Liver (tissue), 9 donors: ENCODE data around the gene GSG1. TPM values are rescaled to one million over a fixed set of nuclear protein-coding genes. Genes with fewer than 3 reads are reported as not detected.

ENCODE experiments used
- DNase-seq: peaks from one replicate; pipeline ENCODE4 v3.0.0-alpha.2; 2017; ENCODE audit warnings: low spot score
- H3K27ac ChIP-seq, 2 donors: one replicate each; pipeline ENCODE4 v1.7.0; 2013; ENCODE audit warnings: inconsistent platforms in 2 of 2, low read length in 2 of 2, control low read depth in 1 of 2, low read depth in 1 of 2, mild to moderate bottlenecking in 1 of 2
- H3K27me3 ChIP-seq, 4 donors: one replicate each; pipeline versions ENCODE4 v1.6.1 to v1.7.0; 2013; ENCODE audit warnings: low read length in 3 of 4, inconsistent platforms in 1 of 4, mild to moderate bottlenecking in 1 of 4, moderate library complexity in 1 of 4; ENCODE audit not compliant: control insufficient read depth in 4 of 4, insufficient read depth in 4 of 4
- H3K36me3 ChIP-seq, 4 donors: one replicate each; pipeline versions ENCODE4 v1.6.1 to v1.7.0; 2013; ENCODE audit warnings: low read length in 3 of 4, mild to moderate bottlenecking in 3 of 4, low read depth in 1 of 4, moderate library complexity in 1 of 4; ENCODE audit not compliant: control insufficient read depth in 4 of 4, insufficient read depth in 3 of 4
- H3K4me1 ChIP-seq, 4 donors: one replicate each; pipeline versions ENCODE4 v1.6.1 to v1.7.0; 2013; ENCODE audit warnings: low read length in 3 of 4, mild to moderate bottlenecking in 3 of 4, moderate library complexity in 1 of 4; ENCODE audit not compliant: control insufficient read depth in 4 of 4, insufficient read depth in 4 of 4
- H3K4me3 ChIP-seq, 3 donors: one replicate each; pipeline versions ENCODE4 v1.6.1 to v1.7.0; 2013; ENCODE audit warnings: low read length in 3 of 3, control low read depth in 1 of 3, low read depth in 1 of 3, mild to moderate bottlenecking in 1 of 3
- H3K9ac ChIP-seq, 2 donors: one replicate each; pipeline ENCODE4 v1.7.0; 2013; ENCODE audit warnings: low read length in 2 of 2, mild to moderate bottlenecking in 2 of 2, moderate library complexity in 2 of 2, control low read depth in 1 of 2, low read depth in 1 of 2
- H3K9me3 ChIP-seq, 4 donors: one replicate each; pipeline versions ENCODE4 v1.6.1 to v1.7.0; 2013; ENCODE audit warnings: low read length in 3 of 4; ENCODE audit not compliant: control insufficient read depth in 4 of 4
- ATF3 ChIP-seq: IDR thresholded peaks from 2 replicates; pipeline ENCODE4 v1.6.1; 2016; ENCODE audit warnings: antibody characterized with exemption
- CTCF ChIP-seq: fragments of 150-350 bp; IDR thresholded peaks from 2 replicates; pipeline ENCODE4 v1.5.1; 2017; ENCODE audit warnings: improper control_type of control experiment, low read depth, low read length; ENCODE audit not compliant: missing input control
- EGR1 ChIP-seq, 2 donors: IDR thresholded peaks; 2 replicates each; pipeline ENCODE4 v1.6.1; 2016 to 2018; ENCODE audit warnings: antibody characterized with exemption in 2 of 2, low read depth in 2 of 2
- FOXA1 ChIP-seq: IDR thresholded peaks from 2 replicates; pipeline ENCODE4 v1.6.1; 2016; ENCODE audit warnings: antibody characterized with exemption
- FOXA2 ChIP-seq: IDR thresholded peaks from 2 replicates; pipeline ENCODE4 v1.6.1; 2016; ENCODE audit warnings: antibody characterized with exemption
- GABPA ChIP-seq, 2 donors: IDR thresholded peaks in 1 of 2; conservative IDR thresholded peaks in 1 of 2; 2 replicates each; pipeline ENCODE4 v1.6.1; 2016; ENCODE audit warnings: antibody characterized with exemption in 2 of 2, mild to moderate bottlenecking in 1 of 2, moderate library complexity in 1 of 2
- HNF4A ChIP-seq, 2 donors: conservative IDR thresholded peaks; 2 replicates each; pipeline ENCODE4 v1.6.1; 2016; ENCODE audit warnings: antibody characterized with exemption in 2 of 2, mild to moderate bottlenecking in 2 of 2
- HNF4G ChIP-seq: IDR thresholded peaks from 2 replicates; pipeline ENCODE4 v1.6.1; 2016; ENCODE audit warnings: antibody characterized with exemption
- JUND ChIP-seq, 2 donors: IDR thresholded peaks; 2 replicates each; pipeline ENCODE4 v1.6.1; 2016; ENCODE audit warnings: antibody characterized with exemption in 2 of 2
- NR2F2 ChIP-seq: IDR thresholded peaks from 2 replicates; pipeline ENCODE4 v1.6.1; 2016; ENCODE audit warnings: antibody characterized with exemption
- RAD21 ChIP-seq, 2 donors: IDR thresholded peaks; 2 replicates each; pipeline ENCODE4 v1.6.1; 2016; ENCODE audit warnings: antibody characterized with exemption in 2 of 2, mild to moderate bottlenecking in 2 of 2
- REST ChIP-seq: IDR thresholded peaks from 2 replicates; pipeline ENCODE4 v1.6.1; 2016; ENCODE audit warnings: antibody characterized with exemption, mild to moderate bottlenecking
- RXRA ChIP-seq, 2 donors: IDR thresholded peaks; 2 replicates each; pipeline ENCODE4 v1.6.1; 2017 to 2018; ENCODE audit warnings: antibody characterized with exemption in 2 of 2, mild to moderate bottlenecking in 1 of 2
- SP1 ChIP-seq: IDR thresholded peaks from 2 replicates; pipeline ENCODE4 v1.6.1; 2018; ENCODE audit warnings: antibody characterized with exemption, mild to moderate bottlenecking
- TAF1 ChIP-seq: conservative IDR thresholded peaks from 2 replicates; pipeline ENCODE4 v1.6.1; 2016; ENCODE audit warnings: antibody characterized with exemption, mild to moderate bottlenecking
- YY1 ChIP-seq: IDR thresholded peaks from 2 replicates; pipeline ENCODE4 v1.6.1; 2016; ENCODE audit warnings: antibody characterized with exemption, mild to moderate bottlenecking
- ZBTB33 ChIP-seq: IDR thresholded peaks from 2 replicates; pipeline ENCODE4 v1.6.1; 2016; ENCODE audit warnings: antibody characterized with exemption
- WGBS: extraction: QIAGEN DNeasy Blood & Tissue Kit; methylation state at CpG from one replicate; pipeline ENCODE4 v1.1.7; 2013; 5-methylcytosine and 5-hydroxymethylcytosine counted together
- polyA plus RNA-seq, 2 donors: library from polyadenylated mRNA; stranded (reverse) in 1 of 2; unstranded in 1 of 2; fragments of 200-250 nt in 1 of 2; fragments of >200 nt in 1 of 2; fragmentation: Nextera tagmentation in 1 of 2; extraction: Ambion mirVana in 1 of 2; gene quantifications; one replicate each; pipeline versions ENCODE4 v1.2.1 to v1.2.3, GENCODE V29; 2013 to 2015
- total RNA-seq, 2 donors: library from RNA; depleted of rRNA; stranded (reverse); fragments of >200 nt; gene quantifications; one replicate each; pipeline ENCODE4 v1.2.3, GENCODE V29; 2014
- TF ChIP-seq, protein P1 (sequence below): IDR thresholded peaks from 2 replicates; pipeline ENCODE4 v1.6.1; 2016; ENCODE audit warnings: antibody characterized with exemption
- donor health status: healthy.
- donor health status: healthy.
- donor health status: healthy.
- donor health status: healthy.
- donor health status: healthy.

The GSG1 gene
- total and polyA plus RNA-seq, 4 donors = not detected

DNA sequence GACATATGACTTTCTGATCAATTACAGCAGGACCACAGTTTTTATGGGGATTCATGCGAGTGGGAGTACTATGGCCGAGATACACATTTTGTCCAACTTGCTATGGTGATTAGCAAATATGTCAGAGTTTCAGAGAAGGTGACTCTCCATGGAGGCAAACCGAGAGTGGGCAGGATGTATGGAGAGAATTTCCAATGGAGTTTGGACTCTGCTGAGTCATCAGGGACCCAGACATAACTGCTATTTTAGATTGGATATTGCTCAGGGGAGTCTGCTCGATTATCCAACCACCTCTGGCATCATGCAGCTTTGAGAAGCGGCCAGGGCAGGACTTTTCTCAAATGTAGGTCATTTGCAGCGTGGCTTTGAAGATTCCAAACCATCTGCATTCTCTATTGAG lies 9.5 kb upstream of the GSG1 start (continued):
- TF ChIP-seq HNF4G = no peak
- no peak for TF ChIP-seq TAF1
- TF ChIP-seq FOXA1 = no peak

DNA sequence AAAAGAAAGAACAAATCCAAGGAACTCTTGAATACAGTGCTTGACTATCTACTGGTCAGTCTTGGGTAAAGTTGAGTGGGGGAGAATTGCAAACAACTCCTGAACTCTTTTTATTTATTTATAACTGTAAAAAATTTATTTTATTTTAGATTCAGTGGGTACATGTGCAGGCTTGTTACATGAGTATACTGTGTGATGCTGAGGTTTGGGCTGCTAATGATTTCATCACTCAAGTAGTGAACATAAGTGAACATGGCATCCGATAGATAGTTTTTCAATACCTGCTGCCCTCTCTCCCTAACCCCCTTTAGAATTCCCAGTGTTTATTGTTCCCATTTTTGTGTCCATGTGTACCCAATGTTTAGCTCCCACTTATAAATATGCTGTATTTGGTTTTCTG lies 3.2 kb upstream of the GSG1 start:
- Histone ChIP-seq H3K36me3 (no peaks in the 10 kb centered on the region), H3K27me3 (no peaks in the 10 kb centered on the region), H3K9ac (no peak overlapping the region), H3K4me3 (no peak overlapping the region), H3K27ac (no peak overlapping the region), H3K9me3 (peaks cover 0 to 3% (median 1%) of the 10 kb centered on the region in 4 donors), H3K4me1 (peaks cover 0 to 2% (median 0%) of the 10 kb centered on the region in 4 donors)
- no peak for DNase-seq
- 100% methylated on average over 1 of the region's 1 CpG for WGBS
- TF ChIP-seq REST = no peak
- TF ChIP-seq TAF1 = no peak
- TF ChIP-seq YY1 = no peak
- TF ChIP-seq RAD21 (IDR thresholded peaks at IDR 0.05) = no peak
- TF ChIP-seq NR2F2 = no peak
- no peak for TF ChIP-seq HNF4G
- TF ChIP-seq CTCF = no peak

GRCh38 chr12:13105781-13106180 lies 2.3 kb upstream of the GSG1 start:
- 94% methylated on average over 1 of the region's 1 CpG for WGBS
- no peak for TF ChIP-seq FOXA1
- TF ChIP-seq, protein P1, sequence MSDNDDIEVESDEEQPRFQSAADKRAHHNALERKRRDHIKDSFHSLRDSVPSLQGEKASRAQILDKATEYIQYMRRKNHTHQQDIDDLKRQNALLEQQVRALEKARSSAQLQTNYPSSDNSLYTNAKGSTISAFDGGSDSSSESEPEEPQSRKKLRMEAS = no peak
- no peak for TF ChIP-seq TAF1
- no peak for TF ChIP-seq RXRA (IDR thresholded peaks at IDR 0.05)
- TF ChIP-seq HNF4G = no peak
- no peak for TF ChIP-seq HNF4A (conservative IDR thresholded peaks at IDR 0.05)
- TF ChIP-seq JUND (IDR thresholded peaks at IDR 0.05) = no peak
- no peak for TF ChIP-seq ZBTB33
- TF ChIP-seq GABPA (IDR thresholded peaks at IDR 0.05 in 1 of 2, conservative IDR thresholded peaks at IDR 0.05 in 1 of 2) = no peak
- TF ChIP-seq CTCF = no peak
- no peak for TF ChIP-seq FOXA2
- no peak for TF ChIP-seq YY1
- TF ChIP-seq RAD21 (IDR thresholded peaks at IDR 0.05) = no peak
- TF ChIP-seq NR2F2 = no peak
- TF ChIP-seq ATF3 = no peak
- TF ChIP-seq EGR1 (IDR thresholded peaks at IDR 0.05; ENCODE audit: low read depth in 2 of 2) = no peak
- no peak for TF ChIP-seq SP1

More at GRCh38 chr12:13105781-13106180, 2.3 kb upstream of the GSG1 start:
- peaks cover 0 to 7% (median 4%) of the 10 kb centered on the region in 4 donors for H3K4me1 ChIP-seq
- no peaks in the 10 kb centered on the region for H3K27me3 ChIP-seq
- no peaks in the 10 kb centered on the region for H3K36me3 ChIP-seq
- DNase-seq = no peak
- no peak overlapping the region for H3K4me3 ChIP-seq
- H3K9me3 ChIP-seq = peaks cover 0 to 3% (median 1%) of the 10 kb centered on the region in 4 donors
- no peak overlapping the region for H3K27ac ChIP-seq
- no peak overlapping the region for H3K9ac ChIP-seq
